ENCODE measurements around the gene ZNF746.
"Not testable (repeated sequence)": the region's sequence is repeated elsewhere in the genome, so short reads cannot be mapped to it uniquely, and the experiment has no call there.

The ZNF746 gene

DNA sequence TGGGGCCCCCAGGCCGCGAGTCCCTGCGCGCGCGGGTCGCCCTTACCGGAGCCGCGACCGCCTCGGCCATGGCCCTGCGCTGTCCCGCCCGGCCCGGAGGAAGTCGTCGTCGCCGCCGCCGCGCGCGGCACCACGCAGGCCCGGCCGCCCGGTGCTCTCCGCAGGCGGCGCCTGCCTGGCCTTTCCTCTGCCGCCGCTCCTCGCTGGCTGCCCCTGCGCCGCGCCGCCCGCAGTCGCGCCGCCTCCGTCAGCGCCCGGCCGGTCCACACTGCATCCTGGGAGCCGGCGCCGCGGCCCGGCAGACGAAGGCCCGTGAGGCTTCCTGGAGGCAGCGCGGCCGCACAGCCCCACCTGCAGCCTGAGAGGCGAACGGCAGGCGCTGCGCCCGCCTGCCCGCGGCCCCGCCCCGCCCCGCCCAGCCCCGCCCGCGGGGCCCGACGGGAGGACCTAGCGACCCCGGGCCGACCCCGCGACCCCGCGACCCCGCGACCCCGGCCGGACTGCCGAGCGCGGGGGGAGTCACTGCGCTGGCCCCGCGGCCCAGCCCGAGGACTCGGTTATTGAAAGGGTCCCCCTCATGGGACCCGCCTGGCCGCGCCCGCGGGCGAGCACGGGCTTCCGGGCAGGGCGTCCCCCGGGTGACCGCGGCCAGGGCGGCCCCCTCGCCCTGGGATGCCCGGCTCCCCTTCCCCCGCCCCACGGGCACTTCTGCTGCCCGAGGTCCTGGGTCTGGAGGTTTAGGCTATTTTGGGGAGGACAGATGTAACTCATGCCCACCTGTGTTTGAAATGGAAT lies at the start of gene ZNF746:
Gene ZNF746, minus strand, starts transcription at position 343 of the 795 bp plus-strand sequence. Its CDS starts 273 bp downstream, at position 70.
- peak; percentile 80 for DNase-seq (ENCODE audit: low read depth)

DNA sequence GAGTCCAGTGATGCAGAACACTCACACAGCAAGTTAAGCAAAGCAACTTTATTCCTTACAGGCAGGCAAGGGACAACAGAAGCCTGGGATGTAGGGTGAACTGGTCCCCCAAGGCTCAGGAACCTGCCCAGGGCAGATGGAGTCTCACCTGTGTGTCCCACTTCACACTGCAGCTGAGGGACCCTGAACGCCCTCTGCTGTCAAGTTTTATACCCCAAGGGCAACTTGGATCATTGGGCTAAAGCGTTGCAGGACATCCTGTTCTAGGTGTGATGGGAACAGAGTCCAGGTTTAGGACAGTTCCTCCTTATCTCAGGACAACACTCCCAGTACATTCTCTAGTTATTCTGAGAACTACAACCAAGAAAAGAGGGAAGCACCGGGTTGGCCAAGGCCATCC lies 49.5 kb upstream of the ZNF746 start:
- no peak for DNase-seq (ENCODE audit: low read depth)

DNA sequence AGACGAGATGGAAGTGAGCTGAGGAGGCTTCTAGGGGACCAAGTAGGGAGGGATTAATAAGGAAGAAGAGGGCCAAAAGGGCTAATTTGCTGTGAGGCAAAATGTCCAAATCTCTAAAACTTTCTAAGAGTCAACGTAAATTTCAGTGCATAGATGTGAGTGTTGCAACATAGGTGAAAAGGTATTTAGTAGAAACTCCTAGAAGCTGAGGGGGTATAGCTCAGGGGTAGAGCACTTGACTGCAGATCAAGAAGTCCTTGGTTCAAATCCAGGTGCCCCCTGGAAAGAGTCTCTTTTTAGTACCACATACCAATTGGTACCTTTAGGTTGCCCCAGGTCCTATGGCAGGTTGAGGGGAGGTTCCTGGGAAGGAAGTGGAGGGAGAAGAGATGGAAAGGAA lies 48.7 kb upstream of the ZNF746 start:
- DNase-seq (ENCODE audit: low read depth) = no peak

DNA sequence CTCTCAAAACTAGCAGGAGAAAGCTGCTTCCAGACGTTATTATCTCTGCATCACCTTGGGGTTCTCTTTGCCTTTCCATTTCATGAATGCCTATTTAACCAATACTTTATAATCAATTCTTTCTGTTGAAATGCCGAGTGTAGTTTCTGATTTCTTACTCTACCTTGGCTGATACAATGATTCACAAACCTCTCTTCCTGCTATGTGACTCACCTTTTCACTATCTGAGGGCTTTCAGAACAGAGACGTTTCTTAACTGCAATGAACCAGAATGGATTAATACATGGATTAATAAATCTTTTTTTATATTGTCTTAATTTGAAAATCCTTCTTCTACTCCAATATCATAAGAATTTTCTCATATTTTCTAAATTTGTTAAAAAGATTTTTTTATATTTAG lies 46.4 kb upstream of the ZNF746 start:
- DNase-seq (ENCODE audit: low read depth) = no peak

DNA sequence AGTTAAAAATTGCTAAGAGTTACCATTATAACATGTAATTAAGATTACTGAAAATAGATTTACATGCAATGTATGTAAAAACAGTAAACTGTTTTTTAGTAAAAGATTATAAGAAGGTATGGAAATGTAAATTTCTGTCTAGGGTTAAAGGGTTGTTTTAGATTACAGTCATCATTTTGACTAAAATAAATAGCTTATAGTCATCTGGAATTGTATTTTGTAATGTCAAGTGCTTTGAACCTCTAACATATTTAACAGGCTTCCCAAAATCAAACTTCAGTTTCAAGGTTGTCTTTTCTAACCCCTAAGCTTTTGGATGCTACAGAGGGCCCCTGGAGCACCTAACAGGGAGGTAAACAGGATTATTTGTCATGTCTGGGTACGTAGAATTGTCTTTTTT lies 35.0 kb upstream of the ZNF746 start:
- no peak for DNase-seq (ENCODE audit: low read depth)

DNA sequence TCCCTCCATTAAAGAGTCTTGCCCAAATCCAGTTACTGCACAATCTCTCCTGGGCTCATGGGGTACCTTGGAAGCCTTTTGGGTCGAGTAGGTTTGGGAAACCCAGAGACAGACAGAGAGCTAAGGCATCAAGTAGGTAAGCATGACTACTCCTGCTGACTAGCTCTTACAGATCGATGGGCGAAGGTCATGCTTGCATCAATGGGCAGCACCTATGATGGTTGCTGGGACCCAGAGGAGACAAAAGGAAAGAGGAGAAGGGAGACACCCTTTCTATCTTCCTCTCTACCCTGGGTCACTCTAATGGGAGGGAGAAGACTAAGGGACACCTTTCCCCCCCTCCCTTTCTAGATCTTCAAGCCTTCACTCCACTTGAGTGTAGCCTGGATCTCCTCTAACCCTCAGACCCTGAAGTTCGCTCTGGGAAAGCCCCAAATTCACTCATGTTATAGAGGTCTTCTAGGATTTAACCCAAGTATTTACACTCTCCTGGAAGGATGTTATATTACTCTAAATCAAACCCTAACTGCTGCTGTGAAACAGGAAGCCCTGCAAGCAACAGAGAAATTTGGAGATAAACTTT lies 31.6 kb upstream of the ZNF746 start:
- no peak for DNase-seq (ENCODE audit: low read depth)

DNA sequence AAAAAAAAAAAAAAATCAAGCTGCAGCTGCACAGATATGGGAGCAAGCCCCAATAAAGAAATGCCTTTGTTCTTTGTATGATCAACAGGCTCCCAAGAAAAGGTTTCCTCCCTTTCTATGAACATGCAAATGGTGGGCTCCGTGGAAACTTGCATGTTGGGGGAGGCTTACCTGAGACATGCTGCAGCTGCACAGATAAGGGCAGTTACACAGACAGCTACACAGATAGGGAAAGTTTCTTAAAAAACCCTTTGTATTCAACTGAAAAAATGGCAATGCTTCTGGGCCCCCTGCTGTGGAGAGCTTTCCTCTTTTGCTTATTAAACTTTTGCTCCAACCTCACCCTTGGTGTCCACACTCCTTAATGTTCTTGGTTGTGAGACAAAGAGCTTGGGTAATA lies 29.8 kb upstream of the ZNF746 start:
- DNase-seq (ENCODE audit: low read depth) = no peak

DNA sequence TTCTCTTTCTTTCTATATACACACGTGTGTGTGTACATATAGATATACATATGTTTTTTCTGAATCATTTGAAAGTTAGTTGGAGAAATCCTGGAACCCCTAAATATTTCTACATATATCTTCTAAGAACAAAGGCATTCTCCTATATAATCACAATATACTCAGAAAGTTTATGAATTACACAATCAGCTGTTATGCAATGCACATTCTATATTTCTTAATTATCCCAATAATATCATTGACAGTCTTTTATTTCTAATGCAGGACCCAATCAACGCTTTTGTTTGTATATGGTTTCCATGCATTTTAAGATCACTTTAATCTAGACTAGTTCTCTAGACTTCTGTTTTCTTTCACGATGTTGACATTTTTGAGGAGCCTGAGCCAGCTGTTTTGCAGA lies 27.7 kb upstream of the ZNF746 start:
- DNase-seq (ENCODE audit: low read depth) = no peak

DNA sequence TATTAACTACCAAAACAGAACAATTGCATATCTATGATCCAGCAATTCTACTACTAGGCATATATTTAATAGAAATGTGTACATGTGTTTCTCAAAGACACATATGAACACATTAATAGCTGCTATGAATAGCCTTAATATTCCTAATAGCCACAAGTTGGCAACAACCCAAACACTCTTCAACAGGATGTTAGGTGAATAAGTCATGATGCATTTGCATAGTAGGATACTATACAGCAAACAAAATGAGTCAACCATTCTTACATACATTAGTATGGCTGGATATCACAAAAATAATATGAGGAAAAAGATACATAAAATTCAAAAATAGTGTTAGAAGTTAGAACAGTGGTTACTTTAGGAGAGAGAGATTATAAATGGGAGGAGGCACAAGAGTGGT lies 26.8 kb upstream of the ZNF746 start:
- no peak for DNase-seq (ENCODE audit: low read depth)

DNA sequence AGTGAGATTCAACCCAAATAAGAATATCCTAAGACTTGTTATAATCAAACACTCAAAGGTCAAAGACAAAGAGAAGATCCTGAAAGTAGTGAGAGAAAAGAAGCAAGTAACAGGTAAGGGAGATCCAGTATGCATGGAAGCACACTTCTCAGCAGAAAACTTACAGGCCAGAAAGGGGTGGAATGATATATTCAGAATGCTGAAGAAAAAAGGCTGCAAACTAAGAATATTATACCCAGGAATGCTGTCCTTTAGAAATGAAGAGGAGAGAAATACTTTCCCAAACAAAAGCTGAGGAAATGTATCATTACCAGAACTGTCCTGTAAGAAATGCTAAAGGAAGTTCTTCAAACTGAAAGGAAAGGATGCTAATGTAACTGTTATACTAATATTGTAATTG lies 12.6 kb upstream of the ZNF746 start:
- DNase-seq (ENCODE audit: low read depth) = no peak

DNA sequence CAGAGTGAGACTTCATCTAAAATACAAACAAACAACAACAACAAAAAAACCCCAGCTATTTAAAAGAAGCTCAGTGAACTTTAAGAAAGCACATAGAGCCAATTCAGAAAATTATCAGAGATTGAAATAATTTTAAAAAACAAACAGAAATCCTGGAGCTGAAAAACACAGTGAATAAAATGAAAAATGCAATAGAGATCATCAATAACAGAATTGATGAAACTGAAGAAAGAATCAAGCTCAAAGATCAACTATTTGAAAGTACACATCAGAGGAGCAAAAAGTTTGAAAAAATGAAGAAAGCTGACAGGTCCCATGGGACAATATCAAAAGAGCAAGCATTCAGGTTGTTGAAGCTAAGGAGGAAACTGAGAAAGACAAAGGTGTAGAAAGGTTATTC lies 12.2 kb upstream of the ZNF746 start:
- no peak for DNase-seq (ENCODE audit: low read depth)

DNA sequence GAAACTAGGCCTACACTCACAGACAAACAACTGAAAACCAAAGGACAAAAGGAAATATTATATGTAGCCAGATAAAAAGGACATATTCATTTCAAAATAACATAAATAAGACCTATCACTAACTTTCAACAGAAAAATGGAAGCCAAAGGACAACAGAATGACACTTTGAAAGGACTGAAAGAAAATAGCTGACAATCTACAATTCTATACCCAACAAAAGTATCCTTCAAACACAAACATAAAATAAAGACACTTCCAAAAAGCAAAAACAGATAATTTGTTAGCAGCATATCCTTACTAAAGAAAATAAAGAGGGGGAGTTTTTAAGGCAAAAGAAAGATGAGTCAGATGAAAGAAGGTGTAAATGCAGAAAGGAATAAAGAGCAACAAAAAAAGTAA lies 7.9 kb upstream of the ZNF746 start:
- no peak for DNase-seq (ENCODE audit: low read depth)

DNA sequence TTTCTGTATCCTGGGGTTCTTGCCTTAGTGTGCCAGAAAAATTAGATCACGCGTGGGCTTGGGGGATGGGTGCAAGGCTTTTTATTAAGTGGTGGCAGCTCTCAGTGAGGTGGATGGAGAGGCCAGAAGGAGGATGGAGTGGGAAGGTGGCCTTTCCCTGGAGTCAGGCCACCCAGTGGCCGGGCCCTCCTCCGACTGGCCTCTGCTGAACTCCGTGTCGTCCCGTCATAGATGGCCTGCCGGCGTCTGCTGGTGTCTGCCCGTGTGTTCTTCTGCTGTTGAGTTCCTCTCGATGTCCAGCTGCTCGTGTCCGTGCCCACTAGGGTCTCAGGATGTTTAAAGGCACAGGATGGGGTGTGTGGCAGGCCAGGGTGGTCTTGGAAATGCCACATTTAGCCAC lies 4.0 kb upstream of the ZNF746 start:
- no peak for DNase-seq (ENCODE audit: low read depth)

DNA sequence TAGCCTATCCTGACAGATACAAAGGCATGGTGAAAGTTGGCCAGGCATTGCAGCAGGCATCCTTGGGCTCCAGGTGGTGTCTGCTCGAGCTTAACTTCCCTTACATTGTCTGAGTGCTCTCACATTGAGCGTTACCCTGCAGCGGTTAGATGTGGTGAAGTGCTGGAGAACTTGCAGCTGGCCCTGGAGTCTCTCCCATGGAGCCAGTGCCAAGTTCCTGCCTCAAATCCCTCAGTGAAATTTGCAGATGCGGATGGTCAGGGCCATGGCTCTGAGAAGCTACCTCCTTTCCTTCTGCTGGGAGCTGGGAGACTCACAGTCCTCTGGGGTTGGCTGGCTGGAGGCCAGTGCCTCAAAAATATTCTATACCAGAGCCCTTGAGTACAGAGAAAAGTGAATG lies 3.3 kb upstream of the ZNF746 start:
- no peak for DNase-seq (ENCODE audit: low read depth)

DNA sequence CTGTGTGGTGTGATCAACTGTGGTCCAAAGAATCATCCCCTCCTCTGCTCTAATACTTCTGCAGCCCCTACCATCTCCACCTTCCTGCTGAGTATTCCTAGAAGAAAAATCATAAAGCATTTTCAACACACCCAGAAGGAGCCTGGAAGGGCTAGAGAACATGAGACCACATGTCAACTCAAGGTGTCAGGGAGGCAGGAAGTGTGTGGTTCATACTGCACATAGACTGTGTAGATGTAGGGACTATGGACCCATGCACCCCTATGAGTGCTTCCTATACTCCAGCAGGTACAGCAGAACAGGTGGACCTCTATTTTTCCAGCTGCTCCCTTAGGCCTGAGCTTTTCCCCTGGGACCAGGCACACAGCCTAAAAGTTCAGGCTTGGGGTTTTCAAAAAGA lies 2.6 kb upstream of the ZNF746 start:
- no peak for DNase-seq (ENCODE audit: low read depth)

DNA sequence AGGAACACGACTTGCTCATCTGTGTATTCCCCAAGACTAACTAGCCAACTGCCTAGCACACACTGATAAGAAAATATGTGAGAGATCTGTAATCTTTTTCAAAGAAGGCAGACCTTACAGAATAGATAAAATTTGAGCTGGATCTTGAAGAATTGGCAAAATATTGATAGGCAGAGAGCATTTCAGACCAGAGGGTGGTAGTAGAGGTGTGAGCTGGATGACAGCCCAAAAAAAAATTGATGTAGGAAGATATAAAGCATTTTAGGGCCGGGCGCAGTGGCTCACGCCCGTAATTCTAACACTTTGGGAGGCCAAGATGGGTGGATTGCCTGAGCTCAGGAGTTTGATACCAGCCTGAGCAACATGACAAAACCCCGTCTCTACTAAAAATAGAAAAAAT lies 1.2 kb upstream of the ZNF746 start:
- no peak for DNase-seq (ENCODE audit: low read depth)

DNA sequence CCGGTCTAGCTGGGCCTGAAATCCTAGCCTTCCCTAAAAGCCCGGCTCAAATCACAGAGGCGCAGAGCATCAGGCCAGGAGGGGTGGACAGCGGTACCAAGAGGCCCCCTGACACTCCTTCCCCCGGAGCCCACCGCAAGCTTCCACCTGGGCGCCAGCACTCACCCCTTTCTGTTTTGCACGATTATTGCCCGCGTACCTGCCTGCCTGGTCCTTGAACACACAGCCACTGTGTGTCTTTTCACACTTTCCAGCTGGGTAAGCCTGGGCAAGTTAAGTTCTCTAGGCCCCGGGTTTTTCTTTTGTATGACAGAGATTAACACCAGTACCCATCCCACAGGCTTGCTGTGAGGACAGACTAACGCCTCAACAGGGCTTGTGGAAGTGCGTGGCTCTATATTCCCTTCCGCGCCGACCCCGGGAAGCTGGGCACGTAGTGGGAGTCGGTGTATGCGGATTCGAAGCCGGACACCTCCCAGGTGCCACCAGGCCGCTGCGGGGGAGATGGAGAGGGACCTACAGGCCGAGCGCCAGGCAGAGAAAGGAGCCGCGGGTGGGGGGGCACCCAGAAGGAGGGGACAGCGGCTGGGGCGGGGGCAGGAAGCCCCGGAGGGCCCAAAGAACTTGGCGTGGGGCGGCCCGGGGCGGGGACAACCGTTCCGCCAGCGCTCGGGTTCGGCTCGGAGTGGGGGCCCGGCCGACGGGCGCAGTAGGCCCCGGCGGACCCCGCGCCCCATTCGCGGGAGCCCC lies 792 bp downstream of the ZNF746 start:
- DNase-seq (ENCODE audit: low read depth) = peak; percentile 32

DNA sequence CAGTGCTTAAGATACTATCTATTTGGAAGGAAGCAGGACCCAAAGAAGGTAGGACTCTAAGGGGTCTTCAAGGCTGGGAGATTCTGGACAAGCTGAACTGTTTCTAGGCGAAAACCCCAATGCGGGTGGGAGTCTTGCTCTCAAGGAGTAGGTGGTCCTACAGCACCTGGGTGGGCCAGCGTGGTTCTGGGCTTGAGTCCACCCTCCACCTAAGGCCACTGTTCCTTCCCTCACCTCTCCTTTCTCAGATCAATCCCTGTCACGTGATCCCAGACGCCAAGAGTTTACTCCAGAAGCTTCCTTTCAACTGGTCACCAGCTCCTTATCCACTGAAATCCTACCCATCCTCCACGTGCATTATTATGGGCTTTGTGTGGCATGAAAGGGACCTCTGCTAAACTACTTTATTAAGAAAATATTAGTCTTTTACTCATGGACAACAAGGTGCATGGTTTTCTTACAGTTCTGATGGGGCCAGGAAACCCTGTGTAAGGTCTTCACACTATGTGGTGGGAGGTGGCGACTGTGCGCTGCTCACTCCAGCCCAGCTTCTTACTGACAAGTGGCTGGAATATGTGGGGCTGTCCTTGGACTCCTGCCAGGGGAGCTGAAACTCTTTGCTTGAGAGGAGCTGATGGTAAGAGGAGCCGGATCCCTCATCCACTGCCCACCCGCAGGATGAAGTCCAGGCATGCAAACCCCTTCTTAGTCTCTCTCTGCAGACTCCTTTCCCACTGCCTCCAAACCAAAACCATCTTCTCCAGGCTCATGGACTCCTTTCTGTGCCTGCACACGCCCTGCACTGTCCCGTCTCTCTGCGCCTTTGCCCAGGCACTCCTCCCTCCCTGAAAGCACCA lies 1.6 kb downstream of the ZNF746 start:
- DNase-seq (ENCODE audit: low read depth) = no peak

DNA sequence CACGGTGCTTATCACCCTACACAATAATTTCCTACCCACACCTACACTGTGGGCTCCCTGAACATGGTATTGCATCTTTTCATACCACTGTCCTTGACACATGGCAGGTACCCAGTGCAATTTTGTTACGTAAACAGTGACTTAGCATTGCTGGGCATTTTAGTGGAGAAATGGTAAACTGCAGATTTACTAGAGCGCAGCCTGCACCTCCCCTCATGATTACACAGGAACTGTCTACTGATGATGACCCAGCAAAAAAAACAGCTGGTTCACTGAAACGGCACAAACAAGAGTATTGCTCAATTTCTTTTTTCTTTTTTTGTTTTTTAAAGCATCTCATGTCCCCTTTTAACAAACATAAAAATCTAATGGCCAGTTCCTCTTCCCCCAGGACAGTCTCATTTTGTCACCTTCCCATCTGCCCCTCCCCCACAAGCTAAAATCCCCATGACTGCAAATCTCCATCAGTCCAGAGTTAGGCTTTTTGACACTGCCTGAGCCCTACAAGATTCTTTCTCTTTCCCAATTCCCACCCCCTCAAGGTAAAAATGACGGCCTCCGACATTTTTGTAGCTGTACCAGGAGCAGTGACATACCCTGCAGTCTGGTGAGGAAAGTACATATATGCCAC lies 2.8 kb downstream of the ZNF746 start:
- DNase-seq (ENCODE audit: low read depth) = no peak

DNA sequence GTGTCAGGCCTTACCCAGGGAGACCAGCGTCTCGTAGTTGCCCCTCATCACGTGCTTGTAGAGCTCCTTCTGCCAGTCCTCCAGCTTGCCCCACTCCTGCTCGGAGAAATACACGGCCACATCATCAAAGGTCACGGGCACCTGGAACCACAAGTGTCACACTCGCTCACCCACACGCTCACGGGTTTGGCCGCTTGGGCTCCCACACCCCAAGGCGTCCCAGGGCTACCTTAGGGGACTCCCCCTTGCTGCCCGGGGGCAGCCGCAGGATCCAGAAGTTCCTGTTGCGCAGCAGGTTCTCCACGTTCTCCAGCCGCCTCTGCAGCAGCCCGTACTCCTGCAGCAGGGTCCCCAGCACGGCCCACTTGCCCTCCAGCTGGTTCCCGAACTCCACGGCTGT lies 3.6 kb downstream of the ZNF746 start:
- not testable (repeated sequence) for DNase-seq (ENCODE audit: low read depth)

DNA sequence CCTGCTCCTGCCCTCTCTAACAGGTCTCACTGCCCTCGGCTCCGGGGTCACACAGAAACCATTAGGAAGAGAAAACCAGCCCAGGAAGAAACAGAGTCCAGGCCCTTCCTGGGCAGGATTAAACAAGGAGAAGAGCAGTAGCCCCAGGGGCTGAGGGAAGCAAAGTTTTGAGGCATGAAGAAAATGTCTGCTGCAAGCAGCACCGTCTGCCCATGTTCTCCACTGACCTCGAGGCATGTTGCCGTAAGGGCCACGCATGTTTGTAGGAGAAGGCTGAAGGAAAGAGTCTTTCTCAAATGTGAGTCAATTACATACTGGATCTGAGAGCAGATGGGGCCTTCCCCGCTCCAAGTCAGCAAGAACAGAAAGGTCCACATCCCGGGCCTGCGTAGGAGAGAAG lies 4.2 kb downstream of the ZNF746 start:
- no peak for DNase-seq (ENCODE audit: low read depth)

Data from activated T-cell treated with anti-CD3 and anti-CD28 coated beads for 24 hours (primary cell).